Smooth muscle cell (in vitro differentiated cells): Measurements from ENCODE around the gene LEMD2. TPM values are rescaled to one million over a fixed set of nuclear protein-coding genes. Genes with fewer than 3 reads are reported as not detected.

Source experiments
- DNase-seq: peaks from one replicate; lab custom pipeline; 2025; ENCODE audit not compliant: unreplicated experiment; lab: John Stamatoyannopoulos, UW
- H2AFZ ChIP-seq: fragments of 200-600 bp; sonication (generic); 2 replicates; pipeline ENCODE4 v1.6.0; 2016; ENCODE audit warnings: antibody characterized with exemption, low read depth, mild to moderate bottlenecking
- H3F3A ChIP-seq: fragments of 200-600 bp; sonication (generic); 2 replicates; pipeline ENCODE4 v1.6.0; 2017; ENCODE audit warnings: antibody characterized with exemption, low read depth
- H3K27ac ChIP-seq: fragments of 200-600 bp; sonication (generic); 2 replicates; pipeline ENCODE4 v1.5.1; 2016; ENCODE audit warnings: low read depth, mild to moderate bottlenecking
- H3K27me3 ChIP-seq: fragments of 200-600 bp; sonication (generic); 2 replicates; pipeline ENCODE4 v1.6.1; 2016; ENCODE audit warnings: low read depth, mild to moderate bottlenecking
- H3K36me3 ChIP-seq: fragments of 200-600 bp; sonication (generic); 2 replicates; pipeline ENCODE4 v1.5.1; 2016; ENCODE audit warnings: low read depth
- H3K4me1 ChIP-seq: fragments of 200-600 bp; sonication (generic); 2 replicates; pipeline ENCODE4 v1.5.1; 2016; ENCODE audit warnings: low read depth
- H3K4me2 ChIP-seq: fragments of 200-600 bp; sonication (generic); 2 replicates; pipeline ENCODE4 v1.6.0; 2016; ENCODE audit warnings: mild to moderate bottlenecking
- H3K4me3 ChIP-seq: fragments of 200-600 bp; sonication (generic); 2 replicates; pipeline ENCODE4 v1.5.1; 2016; ENCODE audit warnings: mild to moderate bottlenecking
- H3K79me2 ChIP-seq: fragments of 200-600 bp; sonication (generic); 2 replicates; pipeline ENCODE4 v1.6.0; 2016; ENCODE audit warnings: low read depth, mild to moderate bottlenecking
- H3K9ac ChIP-seq: fragments of 200-600 bp; sonication (generic); 2 replicates; pipeline ENCODE4 v1.6.0; 2016; ENCODE audit warnings: low read depth
- H3K9me3 ChIP-seq: fragments of 200-600 bp; sonication (generic); replicated peaks from 2 replicates; pipeline ENCODE4 v1.5.1; 2016; ENCODE audit warnings: low read depth
- H4K20me1 ChIP-seq: fragments of 200-600 bp; sonication (generic); 2 replicates; pipeline ENCODE4 v1.6.0; 2016; ENCODE audit warnings: low read depth
- CTCF ChIP-seq: fragments of 200-600 bp; sonication (generic); IDR thresholded peaks from 2 replicates; pipeline ENCODE4 v1.5.1; 2017; ENCODE audit warnings: borderline replicate concordance, mild to moderate bottlenecking, antibody characterized with exemption; ENCODE audit not compliant: insufficient read depth, poor library complexity, severe bottlenecking
- WGBS: methylation state at CpG from one replicate; pipeline ENCODE4 v1.1.7; 2016; ENCODE audit warnings: low lambda C conversion rate; 5-methylcytosine and 5-hydroxymethylcytosine counted together
- polyA plus RNA-seq: library from polyadenylated mRNA; unstranded; fragments of >200 nt; fragmentation: Nextera tagmentation; extraction: Ambion mirVana; gene quantifications from 2 replicates; pipeline ENCODE4 v1.2.1, GENCODE V29; 2016
- total RNA-seq: library from RNA; depleted of rRNA; stranded (reverse); fragments of >200 nt; gene quantifications from 2 replicates; pipeline ENCODE4 v1.2.3, GENCODE V29; 2014

Gene LEMD2
- total and polyA plus RNA-seq, 2 experiments from 2014 or later, result 48.8 to 87.3 TPM

GRCh38 chr6:33755070-33755869 is 33.7 kb downstream of the LEMD2 start:
- H3K79me2 ChIP-seq, result no peaks in the 10 kb centered on the region
- 83% methylated on average over 13 of the region's 13 CpGs for WGBS
- H3K27ac ChIP-seq, result no peak overlapping the region
- H3F3A ChIP-seq, result no peaks in the 10 kb centered on the region
- H3K4me1 ChIP-seq, result peaks cover 25% of the 10 kb centered on the region
- H2AFZ ChIP-seq, result no peak overlapping the region
- H3K4me3 ChIP-seq, result no peak overlapping the region
- H4K20me1 ChIP-seq, result no peaks in the 10 kb centered on the region
- no peaks in the 10 kb centered on the region for H3K27me3 ChIP-seq
- H3K9me3 ChIP-seq, result no peaks in the 10 kb centered on the region
- no peaks in the 10 kb centered on the region for H3K36me3 ChIP-seq
- DNase-seq, result no peak
- no peak for TF ChIP-seq CTCF
- H3K4me2 ChIP-seq, result no peak overlapping the region
- no peak overlapping the region for H3K9ac ChIP-seq

DNA sequence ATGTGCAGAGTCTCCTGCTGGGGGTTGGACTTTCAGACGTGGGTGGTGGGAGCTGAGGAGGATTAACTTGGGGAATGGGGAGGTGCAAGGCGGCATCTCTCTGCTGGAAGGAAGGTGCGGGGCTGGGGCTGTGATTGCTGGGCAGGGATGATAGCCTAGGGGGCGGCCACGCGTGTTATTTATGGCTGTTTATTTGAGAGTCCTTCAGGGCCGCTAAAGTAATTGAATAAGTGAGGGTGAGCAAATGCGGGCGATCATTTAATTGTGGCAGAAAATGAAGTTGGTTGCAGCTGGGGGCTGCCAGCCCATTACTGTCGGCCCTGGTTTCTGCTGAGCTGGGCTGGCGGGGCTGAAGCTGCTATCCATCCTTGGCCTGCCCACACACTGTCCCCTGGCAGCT is 34.7 kb downstream of the LEMD2 start:
- Histone ChIP-seq H3K79me2 (no peaks in the 10 kb centered on the region), H3K9ac (no peak overlapping the region), H3K27me3 (no peaks in the 10 kb centered on the region), H3F3A (no peaks in the 10 kb centered on the region), H2AFZ (no peak overlapping the region), H3K36me3 (no peaks in the 10 kb centered on the region), H3K9me3 (no peaks in the 10 kb centered on the region), H3K4me2 (no peak overlapping the region), H3K4me1 (peaks cover 26% of the 10 kb centered on the region), H3K4me3 (no peak overlapping the region), H4K20me1 (no peaks in the 10 kb centered on the region), H3K27ac (no peak overlapping the region)
- 92% methylated on average over 11 of the region's 11 CpGs for WGBS
- no peak for TF ChIP-seq CTCF
- no peak for DNase-seq

DNA sequence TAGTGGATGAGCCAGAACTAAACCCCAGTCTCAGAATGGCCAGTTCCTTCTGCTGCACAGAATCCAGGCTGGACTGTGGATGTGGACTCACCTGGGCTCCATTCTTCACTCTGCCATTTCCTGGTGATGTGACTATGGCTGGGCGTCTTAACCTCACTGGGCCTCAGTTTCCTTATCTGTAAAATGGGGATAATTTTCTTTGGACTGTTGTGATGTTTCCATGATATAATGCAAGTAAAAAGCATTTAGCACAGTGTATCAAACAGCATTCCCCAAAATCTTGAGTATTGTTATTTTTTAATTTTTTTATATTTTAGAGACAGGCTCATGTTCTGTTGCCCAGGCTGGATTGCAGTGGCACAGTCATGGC is 36.3 kb downstream of the LEMD2 start:
- 96% methylated on average over 1 of the region's 1 CpG for WGBS
- Histone ChIP-seq H3K9ac (no peak overlapping the region), H3K4me2 (no peak overlapping the region)

More for the DNA sequence above, 36.3 kb downstream of the LEMD2 start:
- Histone ChIP-seq H4K20me1 (no peaks in the 10 kb centered on the region), H3K36me3 (no peaks in the 10 kb centered on the region), H3F3A (no peaks in the 10 kb centered on the region), H3K4me1 (peaks cover 33% of the 10 kb centered on the region), H3K9me3 (no peaks in the 10 kb centered on the region), H3K27ac (no peak overlapping the region), H3K79me2 (no peaks in the 10 kb centered on the region), H3K27me3 (no peaks in the 10 kb centered on the region), H3K4me3 (no peak overlapping the region), H2AFZ (no peak overlapping the region)
- no peak for TF ChIP-seq CTCF
- no peak for DNase-seq
